Retina (tissue), 1 donor: ENCODE results near the gene PPP1R3A.
"Not testable (repeated sequence)": the region's sequence is repeated elsewhere in the genome, so short reads cannot be mapped to it uniquely, and the experiment has no call there.

ENCODE experiments used
- DNase-seq: peaks from one replicate; pipeline ENCODE4 v3.0.0-alpha.2; 2016

Gene PPP1R3A

GRCh38 chr7:113918946-113919345, at the start of gene PPP1R3A:
TSS of gene PPP1R3A (minus strand) at chr7:113919009. CDS start at chr7:113918996, 13 bp downstream.
- no peak for DNase-seq

- DNase-seq, result no peak
These were observed 44.5 kb upstream of the PPP1R3A start for GRCh38 chr7:113963356-113963755.

GRCh38 chr7:113959910-113960309, 41.1 kb upstream of the PPP1R3A start:
- DNase-seq, result no peak

GRCh38 chr7:113955157-113955556, 36.3 kb upstream of the PPP1R3A start:
- no peak for DNase-seq

- no peak for DNase-seq
These were observed 34.7 kb upstream of the PPP1R3A start for GRCh38 chr7:113953553-113953952.

GRCh38 chr7:113945018-113945938, 26.5 kb upstream of the PPP1R3A start:
- no peak for DNase-seq

GRCh38 chr7:113936982-113937381, 18.2 kb upstream of the PPP1R3A start:
- no peak for DNase-seq

GRCh38 chr7:113936535-113936934, 17.7 kb upstream of the PPP1R3A start:
- DNase-seq, result no peak

GRCh38 chr7:113929389-113929788, 10.6 kb upstream of the PPP1R3A start:
- not testable (repeated sequence) for DNase-seq

GRCh38 chr7:113928112-113928511, 9.3 kb upstream of the PPP1R3A start:
- DNase-seq, result no peak

- no peak for DNase-seq
These were observed 3.2 kb upstream of the PPP1R3A start for GRCh38 chr7:113922049-113922448.

GRCh38 chr7:113921363-113921762, 2.6 kb upstream of the PPP1R3A start:
- no peak for DNase-seq

GRCh38 chr7:113917840-113918239, 969 bp downstream of the PPP1R3A start:
- DNase-seq, result no peak

GRCh38 chr7:113915956-113916355, 2.9 kb downstream of the PPP1R3A start:
- DNase-seq, result no peak

- no peak for DNase-seq
These were observed 5.9 kb downstream of the PPP1R3A start for GRCh38 chr7:113912876-113913275.

GRCh38 chr7:113907617-113908016, 11.2 kb downstream of the PPP1R3A start:
- DNase-seq, result no peak

GRCh38 chr7:113904521-113904920, 14.3 kb downstream of the PPP1R3A start:
- no peak for DNase-seq

GRCh38 chr7:113892818-113893217, 26.0 kb downstream of the PPP1R3A start:
- DNase-seq, result no peak

GRCh38 chr7:113891828-113892227, 27.0 kb downstream of the PPP1R3A start:
- no peak for DNase-seq

GRCh38 chr7:113891031-113891350, 27.8 kb downstream of the PPP1R3A start:
- no peak for DNase-seq

GRCh38 chr7:113890331-113891030, 28.3 kb downstream of the PPP1R3A start:
- no peak for DNase-seq

GRCh38 chr7:113883096-113883495, 35.7 kb downstream of the PPP1R3A start:
- DNase-seq, result no peak

- no peak for DNase-seq
These were observed 38.2 kb downstream of the PPP1R3A start for GRCh38 chr7:113880559-113880958.

GRCh38 chr7:113878394-113878992, 40.3 kb downstream of the PPP1R3A start:
- no peak for DNase-seq
